ENCODE results near the gene ADISSP. TPM values are rescaled to one million over a fixed set of nuclear protein-coding genes. Genes with fewer than 3 reads are reported as not detected.

Gene ADISSP
- total and polyA plus RNA-seq, 9 of the 15 experiments (the other 6 are each of a cell fraction or from before 2014, with no cell fraction given) = 1.4 to 70.6 (median 23.4) TPM

GRCh38 chr20:3777716-3778629 is 10.4 kb upstream of the ADISSP start:
- no peak for FAIRE-seq
- CTCF ChIA-PET (ENCODE audit: low intra/inter-chr PET ratio) = no interaction called here
- Histone ChIP-seq H4K20me1 (replicated peaks; ENCODE audit: control insufficient read depth, insufficient read depth, low read length) (no peaks in the 10 kb centered on the region), H3K27ac (ENCODE audit: extremely low read depth, low read depth, low read length) (no peak overlapping the region), H2AFZ (ENCODE audit: low read depth, low read length) (no peak overlapping the region), H3K27me3 (ENCODE audit: control insufficient read depth in 2 of 2, insufficient read depth in 2 of 2, low read length in 2 of 2) (no peaks in the 10 kb centered on the region), H3K9me1 (ENCODE audit: control insufficient read depth, insufficient read depth, low read length) (no peaks in the 10 kb centered on the region), H3K9me3 (replicated peaks; ENCODE audit: control insufficient read depth, insufficient read depth, low read depth, low read length) (no peaks in the 10 kb centered on the region), H3K4me1 (replicated peaks in 1 of 2; ENCODE audit: control insufficient read depth in 2 of 2, insufficient read depth in 2 of 2, low read length in 2 of 2) (peaks cover 0 to 25% of the 10 kb centered on the region in 2 experiments; a peak in 2 of 5 replicates), H3K9ac (ENCODE audit: insufficient read depth in 1 of 2, low read depth in 2 of 2, low read length in 2 of 2) (no peak overlapping the region), H3K79me2 (ENCODE audit: control insufficient read depth, insufficient read depth, low read length) (no peaks in the 10 kb centered on the region), H3K4me2 (ENCODE audit: insufficient read depth, low read length) (no peak overlapping the region), H3K36me3 (ENCODE audit: control insufficient read depth, insufficient read depth, low read length) (no peaks in the 10 kb centered on the region), H3K4me3 (no peak overlapping the region)
- 50% methylated on average over 30 of the region's 70 CpGs for WGBS (ENCODE audit: insufficient coverage, low coverage, missing lambda C conversion rate)
- in situ Hi-C loops (cut with MboI) (no loop called here), intact Hi-C loops (cut with micrococcal nuclease) (no loop called here)
- ATAC-seq = peak; percentile 27; the same call in 1 of the 3 replicates
- BruUV-seq (replicated peaks) = no TSS peak
- POLR2A ChIA-PET = interaction anchor here (0.9 kb wide), 1 partner anchor 69 kb away, joined by 3 read pairs; the partner anchor contains the start of gene MAVS
- TF ChIP-seq NFIC (IDR thresholded peaks at IDR 0.05) (no peak), ZBTB33 (CRISPR knock-in tag; IDR thresholded peaks at IDR 0.05) (peak; percentile 74)
- no peak for DNase-seq (ENCODE audit: extremely low read depth in 1 of 4, low spot score in 3 of 4)

Measured in K562 (cell line).